GM19438 (cell line): Measurements from ENCODE around the gene CFAP157.

Experiments
- ATAC-seq: cut with Tn5 transposase; IDR thresholded peaks from one replicate; pipeline ENCODE4 v1.9.1; 2021; ENCODE audit warnings: low read depth; ENCODE audit not compliant: unreplicated experiment

Gene CFAP157

DNA sequence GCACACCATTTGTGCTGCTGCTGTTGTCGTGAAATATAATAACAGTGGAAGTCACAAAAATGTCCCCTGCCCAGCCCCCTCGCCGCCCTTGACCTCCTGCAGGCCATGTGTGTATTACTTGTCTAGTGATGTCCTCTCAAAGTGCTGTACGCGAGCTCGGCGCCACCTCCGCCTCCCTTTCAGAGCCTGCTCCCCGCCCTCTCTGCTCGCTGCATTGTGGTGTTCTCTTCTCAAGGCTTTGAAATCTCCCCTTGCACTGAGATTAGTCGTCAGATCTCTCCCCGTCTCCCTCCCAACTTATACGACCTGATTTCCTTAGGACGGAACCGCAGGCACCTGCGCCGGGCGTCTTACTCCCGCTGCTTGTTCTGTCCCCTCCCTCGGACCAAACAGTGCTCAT lies 14.7 kb upstream of the CFAP157 start:
- no peak for ATAC-seq

DNA sequence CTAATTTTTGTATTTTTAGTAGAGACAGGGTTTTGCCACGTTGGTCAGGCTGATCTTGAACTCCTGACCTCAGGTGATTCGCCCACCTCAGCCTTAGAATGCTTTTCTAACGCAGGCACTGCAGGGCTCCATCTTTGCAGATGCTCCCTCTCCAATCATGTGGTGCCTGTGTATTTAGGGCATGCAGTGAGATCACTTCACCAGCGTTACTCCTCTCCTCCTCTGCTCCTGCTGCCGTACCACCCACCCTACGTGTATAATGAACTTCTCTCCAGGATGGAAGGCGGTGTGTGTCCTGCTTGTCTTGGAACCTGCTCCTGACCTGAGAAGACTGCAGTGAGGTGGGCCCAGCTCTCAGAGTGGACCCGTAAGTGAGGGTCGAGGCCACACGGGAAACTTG lies 13.6 kb upstream of the CFAP157 start:
- ATAC-seq: no peak

DNA sequence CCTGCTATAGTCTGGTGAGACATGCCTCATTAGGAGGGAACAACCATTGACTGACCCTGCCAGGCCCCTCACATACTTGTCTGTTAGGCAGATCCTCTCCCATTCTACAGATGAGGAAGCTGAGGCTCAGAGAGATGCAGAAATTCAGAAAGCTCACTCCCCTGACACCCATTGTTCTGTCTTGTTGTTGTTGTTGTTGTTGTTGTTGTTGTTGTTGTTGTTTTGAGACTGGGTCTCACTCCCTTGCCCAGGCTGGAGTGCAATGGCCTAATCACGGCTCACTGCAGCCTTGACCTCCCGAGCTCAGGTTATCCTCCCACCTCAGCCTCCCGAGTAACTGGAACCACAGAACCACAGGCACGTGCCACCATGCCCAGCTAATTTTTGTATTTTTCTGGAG lies 13.1 kb upstream of the CFAP157 start:
- no peak for ATAC-seq

DNA sequence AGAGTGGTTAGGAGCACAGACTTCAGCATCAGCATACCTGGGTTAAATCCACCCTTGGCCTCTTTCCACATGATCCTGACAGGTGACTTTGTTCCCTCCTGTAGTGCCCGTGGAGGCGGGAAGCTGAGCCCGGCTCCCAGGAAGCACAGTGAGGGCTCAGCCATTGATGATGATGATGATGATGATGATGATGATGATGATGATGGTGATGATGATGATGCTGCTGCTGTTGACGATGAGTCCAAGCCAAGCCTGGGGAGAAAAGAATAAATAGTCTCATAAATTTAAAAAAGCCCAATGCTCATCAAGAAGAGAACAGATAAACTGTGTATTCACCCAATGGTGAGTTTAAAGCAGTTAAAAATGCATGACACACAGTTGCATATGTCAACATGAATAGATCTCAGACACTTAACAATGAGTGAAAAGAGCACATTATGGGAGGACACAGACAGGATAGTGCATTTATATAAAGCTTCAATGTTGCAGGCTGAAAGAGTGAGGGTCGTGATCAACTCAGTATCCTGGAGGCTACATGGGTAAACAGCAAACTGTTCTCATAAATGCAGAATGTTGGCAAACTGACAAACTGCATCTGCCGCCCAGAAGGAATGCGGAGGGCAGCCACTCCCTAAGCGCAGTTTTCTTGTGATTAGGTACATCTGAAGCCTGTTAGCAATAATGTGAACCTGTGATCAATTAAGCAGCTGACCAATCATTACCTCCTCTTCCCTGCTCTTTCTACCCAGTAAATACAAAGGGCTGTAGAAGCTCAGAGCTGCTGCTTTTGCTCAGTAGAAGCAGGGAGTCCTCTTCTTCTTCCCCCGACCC lies 11.7 kb upstream of the CFAP157 start:
- no peak for ATAC-seq

DNA sequence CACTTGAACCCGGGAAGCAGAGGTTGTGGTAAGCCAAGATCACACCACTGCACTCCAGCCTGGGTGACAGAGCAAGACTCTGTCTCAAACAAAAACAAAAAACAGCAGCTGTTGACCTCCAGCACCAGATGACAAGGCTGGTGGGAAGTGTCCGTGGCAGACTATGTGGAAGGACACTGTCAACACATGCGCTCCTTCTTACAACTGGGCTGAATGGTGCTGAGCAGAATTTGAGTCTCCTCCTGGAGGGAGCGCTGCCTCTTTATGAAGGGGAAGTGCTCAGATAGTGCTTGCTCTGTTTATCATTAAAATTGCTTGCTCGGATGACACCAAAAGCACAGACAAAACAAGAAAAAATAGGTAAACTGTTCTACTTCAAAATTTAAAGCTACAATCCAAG lies 9.2 kb upstream of the CFAP157 start:
- no peak for ATAC-seq

DNA sequence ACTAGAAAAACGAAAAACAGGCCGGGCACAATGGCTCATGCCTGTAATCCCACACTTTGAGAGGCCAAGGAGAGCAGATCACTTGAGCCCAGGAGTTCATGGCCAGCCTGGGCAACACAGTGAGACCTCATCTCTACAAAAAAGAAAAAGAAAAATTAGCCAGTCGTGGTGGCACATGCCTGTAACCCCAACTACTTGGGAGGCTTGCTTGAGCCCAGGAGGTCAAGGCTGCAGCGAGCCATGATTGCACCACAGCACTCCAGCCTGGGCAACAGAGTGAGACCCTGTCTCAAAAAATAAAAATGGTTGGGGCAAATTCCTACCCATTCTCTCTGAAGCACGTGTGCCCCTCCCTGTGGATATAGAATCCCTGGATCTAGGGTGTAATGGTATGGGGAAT lies 8.4 kb upstream of the CFAP157 start:
- ATAC-seq: no peak

DNA sequence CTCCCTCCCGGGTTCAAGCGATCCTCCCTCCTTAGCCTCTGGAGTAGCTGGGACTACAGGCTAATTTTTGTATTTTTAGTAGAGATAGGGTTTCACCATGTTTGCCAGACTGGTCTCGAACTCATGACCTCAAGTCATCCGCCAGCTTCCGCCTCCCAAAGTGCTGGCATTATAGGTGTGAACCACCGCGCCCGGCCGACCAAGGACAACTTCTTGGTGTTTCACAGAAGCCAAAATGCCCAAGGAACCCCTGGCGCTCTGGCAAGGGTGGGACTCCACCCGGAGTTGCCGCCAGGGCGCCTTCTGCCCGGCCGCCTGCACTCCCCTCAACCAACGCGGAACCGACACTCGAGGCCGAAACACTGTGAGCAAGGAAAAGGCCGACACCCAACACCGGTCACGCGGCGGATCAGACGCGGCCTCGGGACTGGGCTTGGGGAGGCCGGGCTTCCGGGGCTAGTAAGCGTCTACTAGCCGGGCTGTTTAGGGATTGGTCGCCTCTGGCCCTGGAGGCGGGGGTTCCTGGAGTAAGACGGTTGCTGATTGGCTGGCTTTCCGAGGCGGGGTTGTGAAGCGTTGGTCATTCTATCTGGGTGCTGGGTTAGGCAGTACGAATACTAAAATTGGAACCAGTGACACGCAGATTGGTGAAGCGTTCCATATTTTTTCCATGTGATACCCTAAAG lies 7.7 kb upstream of the CFAP157 start:
- peak; percentile 94 for ATAC-seq

DNA sequence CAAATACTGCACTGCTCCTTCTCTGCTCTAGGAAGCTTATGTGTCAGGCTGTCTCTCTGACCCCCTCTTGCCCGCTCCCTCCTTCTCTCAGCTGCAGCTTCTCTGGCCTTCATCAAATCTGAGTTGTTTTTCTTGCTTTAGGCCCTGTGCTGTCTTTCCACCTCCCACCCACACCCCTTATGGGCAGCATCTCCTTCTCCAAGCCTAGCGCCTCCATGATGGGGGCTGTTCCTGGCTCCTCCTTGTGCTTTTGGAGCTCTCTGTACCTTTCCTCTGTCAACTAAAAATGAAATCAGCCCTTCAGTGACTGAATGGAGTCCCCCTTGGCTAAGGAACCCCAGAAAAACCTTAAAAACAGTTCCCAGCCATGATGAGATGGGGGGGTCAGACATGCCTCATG lies 6.6 kb upstream of the CFAP157 start:
- no peak for ATAC-seq

DNA sequence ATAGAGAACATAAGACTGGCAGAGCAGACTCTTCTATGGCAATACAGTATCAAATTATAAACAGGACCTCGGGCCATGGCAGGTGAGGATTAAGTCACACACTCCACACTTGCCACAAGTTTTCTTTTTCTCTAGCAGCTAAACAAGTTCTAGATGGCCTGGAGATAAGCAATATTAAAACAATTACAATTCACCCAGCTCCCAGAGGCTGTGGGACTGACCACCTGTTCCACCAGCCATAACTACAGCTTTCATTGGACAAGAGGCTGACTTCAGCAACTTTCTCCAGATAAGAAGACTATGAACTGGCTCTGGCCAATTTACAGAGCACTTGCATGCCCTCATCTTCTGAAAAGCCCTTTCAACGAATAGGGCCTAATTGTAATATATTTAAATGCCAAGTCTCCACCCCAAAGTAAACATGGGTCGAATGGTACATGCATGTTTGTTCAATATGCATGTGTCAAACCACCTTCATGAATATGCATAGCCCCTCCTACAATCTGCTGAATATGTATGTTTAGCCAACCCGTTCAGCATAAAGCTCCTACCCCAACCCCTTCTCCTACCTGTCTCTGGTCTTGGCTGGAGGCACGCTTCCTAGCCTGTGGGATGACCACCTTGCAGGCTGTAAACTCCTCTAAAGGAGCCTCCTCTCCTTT lies 6.1 kb upstream of the CFAP157 start:
- no peak for ATAC-seq

DNA sequence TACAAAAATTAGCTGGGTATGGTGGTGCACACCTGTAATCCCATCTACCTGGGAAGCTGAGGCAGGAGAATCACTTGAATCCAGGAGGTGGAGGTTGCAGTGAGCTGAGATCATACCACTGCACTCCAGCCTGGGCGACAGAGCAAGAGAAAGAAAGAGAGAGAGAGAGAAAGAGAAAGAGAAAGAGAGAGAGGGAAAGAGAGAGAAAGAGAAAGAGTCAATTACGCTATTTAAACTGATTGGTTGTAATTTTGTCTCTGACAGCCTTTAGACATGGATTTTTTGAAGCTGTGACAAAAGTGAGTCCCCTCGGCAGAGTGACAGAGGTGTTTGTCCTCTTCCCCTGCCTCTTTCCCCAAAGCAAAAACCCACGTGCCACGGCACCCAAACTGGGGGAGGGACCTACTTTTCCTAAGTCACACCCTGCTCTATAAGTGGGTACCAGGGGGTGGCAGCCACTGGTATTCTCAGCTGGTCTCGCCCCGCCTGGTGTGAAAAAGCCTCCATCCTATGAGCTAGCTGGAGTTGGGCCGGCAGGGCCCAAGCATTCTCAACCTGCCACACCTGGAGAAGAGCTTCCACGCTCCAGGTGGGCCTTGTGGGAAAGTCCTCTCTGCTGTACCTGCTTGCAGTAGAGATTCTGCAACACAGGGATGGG lies 3.4 kb upstream of the CFAP157 start:
- ATAC-seq: no peak

DNA sequence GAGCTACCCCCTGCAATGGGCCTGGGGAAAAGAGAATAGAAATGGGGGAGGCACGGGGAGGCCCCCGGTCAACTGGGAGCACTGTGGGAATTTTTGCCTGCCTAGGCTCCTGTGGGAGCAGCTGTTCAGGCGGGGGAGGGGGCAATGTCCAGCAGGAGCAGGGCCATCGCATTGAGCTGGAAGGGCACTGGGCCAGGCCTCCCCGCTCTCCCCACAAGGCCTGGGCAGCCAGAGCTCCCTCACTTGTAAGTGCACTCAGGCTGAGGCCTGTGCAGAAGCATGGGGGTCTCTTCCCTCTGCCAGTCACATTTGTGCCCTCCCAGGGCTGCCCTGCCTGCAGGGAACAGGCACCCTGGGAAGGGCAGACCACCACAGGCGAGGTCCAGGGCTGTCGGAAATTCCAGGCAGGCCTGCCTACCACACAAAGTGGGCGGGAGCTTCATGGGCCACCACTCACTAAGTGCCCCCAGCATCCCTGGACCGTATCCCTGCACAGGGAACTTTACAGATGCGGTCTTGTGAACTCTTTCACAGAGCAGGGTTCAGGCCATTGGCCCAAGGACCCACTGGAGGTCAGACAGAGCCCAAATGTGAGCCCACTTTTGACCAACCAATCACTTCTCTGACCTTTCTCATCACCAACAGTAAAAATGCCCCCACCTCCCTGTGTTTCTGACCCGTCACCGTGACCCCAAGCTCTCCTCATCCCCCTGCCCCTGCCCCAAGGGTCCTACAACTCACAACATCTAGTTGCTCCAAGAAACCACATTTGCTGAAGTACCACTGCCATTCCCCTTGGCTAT lies 1.0 kb upstream of the CFAP157 start:
- ATAC-seq: no peak

DNA sequence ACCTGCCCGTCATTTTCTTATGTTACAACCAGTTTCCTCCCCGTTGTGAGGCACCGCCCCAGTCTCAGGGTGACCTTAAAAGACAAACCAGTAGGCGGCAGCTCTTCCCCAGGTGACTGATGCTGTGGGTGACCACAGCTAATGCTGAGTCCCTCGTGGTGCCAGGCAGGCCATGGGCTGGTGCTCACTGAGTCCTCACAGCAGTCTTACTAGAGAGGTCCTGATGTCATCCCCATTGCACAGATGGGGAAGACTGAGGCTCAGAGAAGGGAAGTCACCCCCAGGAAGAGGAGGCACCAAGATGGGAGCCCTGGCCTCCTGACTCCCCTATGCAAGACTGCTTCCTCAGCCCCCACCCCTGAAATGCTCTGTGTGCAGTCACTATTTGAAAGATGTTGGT lies 978 bp downstream of the CFAP157 start:
- ATAC-seq: no peak

DNA sequence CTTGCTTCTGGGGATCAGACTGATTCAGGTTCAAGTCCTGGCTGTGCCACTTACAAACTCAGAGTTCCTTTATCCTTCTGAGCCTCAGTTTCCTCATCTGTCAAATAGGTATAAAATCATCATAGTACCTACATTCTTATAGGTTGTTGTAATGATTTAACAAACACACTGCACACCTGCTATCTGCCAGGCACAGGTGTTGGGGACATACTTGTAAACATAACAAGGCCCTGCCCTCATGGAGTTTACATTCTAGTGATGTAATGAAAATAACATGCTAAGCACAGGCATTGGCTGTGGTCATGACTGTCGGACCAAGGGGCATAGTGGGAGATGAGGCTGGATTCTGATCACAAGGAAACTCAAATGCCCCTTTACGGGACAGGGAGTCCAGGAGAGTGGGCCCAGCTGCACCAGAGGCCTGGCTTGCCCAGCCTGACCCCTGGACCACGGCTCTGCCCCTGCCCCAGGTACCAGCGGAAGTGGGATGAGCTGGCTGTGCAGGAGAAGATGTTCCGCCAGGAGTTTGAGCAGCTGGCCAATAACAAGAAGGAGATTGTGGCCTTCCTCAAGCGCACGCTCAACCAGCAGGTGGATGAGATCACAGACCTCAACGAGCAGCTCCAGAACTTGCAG lies 2.3 kb downstream of the CFAP157 start:
- no peak for ATAC-seq

DNA sequence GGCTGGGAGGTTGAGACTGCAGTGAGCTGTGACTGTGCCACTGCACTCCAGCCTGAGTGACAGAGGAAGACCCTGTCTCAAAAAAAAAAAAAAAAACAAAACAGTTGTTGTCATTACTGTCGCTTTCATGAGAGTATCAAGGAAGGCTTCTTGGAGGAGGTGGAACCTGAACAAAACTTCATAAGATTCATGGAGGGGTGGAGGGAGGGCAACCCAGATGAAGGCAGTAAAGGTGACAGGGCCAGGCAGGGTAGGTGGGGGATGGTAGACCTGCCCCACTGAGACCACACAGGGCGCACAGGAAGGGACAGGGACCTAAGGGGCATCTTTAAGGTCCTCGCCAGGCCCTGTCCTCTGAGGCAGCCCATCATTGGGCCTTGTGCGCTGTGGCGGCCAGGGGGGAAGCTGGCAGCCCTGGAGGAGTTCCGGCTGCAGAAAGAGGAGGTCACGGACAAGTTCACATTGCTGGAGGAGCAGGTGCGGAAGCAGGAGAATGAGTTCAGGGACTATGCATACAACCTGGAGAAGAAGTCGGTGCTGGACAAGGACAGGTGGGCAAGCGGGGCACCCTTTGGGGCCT lies 3.5 kb downstream of the CFAP157 start:
- ATAC-seq: no peak

DNA sequence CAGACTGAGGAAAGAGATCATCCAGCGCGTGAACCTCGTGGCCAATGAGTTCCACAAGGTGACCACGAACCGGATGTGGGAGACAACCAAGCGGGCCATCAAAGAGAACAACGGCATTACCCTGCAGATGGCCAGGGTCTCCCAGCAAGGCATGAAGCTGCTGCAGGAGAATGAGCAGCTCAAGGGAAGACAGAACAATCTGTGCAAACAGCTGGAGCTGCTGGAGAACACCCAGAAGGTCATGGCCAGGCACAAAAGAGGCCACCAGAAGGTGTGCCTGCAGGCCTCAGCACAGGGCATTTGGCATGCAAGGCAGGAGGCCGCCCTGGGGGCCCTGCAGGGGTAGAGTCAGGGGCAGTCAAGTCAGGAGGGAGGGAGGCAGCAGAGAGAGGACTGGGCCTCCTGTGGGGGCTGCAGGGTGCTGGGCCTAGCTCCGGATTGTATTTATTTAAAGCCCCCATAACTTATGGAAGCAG lies 4.5 kb downstream of the CFAP157 start:
- no peak for ATAC-seq

DNA sequence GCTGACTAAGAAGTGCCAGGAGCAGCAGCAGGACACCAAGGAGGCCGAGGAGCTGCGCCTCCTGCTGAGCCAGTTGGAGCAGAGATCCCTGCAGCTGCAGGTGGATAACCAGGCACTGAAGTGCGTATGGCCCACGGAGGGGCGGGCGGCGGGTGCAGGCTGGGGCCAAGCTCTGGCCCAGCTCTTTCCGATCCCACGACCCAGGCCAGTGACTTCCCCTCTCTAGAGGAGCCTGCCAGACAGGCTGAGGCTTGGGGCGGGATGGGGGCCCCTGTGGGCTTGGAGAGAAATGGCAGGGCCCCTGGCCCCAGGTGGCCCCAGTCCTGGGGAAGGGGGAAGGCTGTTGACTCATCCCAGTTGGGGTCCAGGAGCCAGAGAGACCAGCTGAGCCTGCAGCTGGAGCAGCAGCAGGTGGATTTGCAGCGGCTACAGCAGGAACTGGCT lies 5.1 kb downstream of the CFAP157 start:
- ATAC-seq: no peak

DNA sequence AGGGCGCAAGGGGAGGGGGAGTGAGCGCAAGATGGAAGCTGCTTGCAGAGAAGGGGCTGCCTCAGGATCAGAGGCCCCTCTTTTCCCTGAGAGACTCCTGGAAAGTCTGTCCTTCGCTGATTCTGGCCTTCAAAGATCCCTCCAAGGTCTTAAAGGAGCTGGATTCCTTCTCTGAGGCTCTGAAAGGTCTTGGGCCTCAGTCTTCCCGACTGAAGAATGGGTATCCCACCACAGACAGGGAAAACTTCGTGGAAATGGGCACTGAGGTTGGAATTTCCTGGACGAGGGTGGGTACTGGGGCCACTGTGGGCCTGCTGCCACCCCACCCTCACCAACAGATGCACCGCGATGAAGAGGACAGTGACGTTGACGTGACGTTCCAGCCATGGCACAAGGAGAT lies 5.6 kb downstream of the CFAP157 start:
- no peak for ATAC-seq

DNA sequence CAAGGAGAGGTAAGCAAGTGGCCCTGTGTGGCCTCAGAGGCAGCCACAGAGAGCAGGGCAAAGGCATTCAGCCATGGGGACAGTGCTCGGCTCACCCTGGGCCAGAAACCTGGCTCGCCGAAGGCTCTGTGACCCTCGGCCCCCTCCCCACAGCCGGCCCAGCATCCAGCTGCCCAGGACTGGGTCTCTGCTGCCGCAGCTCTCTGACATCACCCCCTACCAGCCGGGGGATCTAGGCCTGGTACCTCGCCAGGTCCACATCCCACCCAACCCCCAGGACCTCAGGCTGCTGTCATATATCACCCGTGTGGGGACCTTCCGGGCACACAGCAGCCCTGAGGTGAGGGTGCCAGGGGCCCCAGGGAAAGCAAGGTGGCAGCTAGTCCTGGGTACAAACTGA lies 6.1 kb downstream of the CFAP157 start:
- no peak for ATAC-seq

DNA sequence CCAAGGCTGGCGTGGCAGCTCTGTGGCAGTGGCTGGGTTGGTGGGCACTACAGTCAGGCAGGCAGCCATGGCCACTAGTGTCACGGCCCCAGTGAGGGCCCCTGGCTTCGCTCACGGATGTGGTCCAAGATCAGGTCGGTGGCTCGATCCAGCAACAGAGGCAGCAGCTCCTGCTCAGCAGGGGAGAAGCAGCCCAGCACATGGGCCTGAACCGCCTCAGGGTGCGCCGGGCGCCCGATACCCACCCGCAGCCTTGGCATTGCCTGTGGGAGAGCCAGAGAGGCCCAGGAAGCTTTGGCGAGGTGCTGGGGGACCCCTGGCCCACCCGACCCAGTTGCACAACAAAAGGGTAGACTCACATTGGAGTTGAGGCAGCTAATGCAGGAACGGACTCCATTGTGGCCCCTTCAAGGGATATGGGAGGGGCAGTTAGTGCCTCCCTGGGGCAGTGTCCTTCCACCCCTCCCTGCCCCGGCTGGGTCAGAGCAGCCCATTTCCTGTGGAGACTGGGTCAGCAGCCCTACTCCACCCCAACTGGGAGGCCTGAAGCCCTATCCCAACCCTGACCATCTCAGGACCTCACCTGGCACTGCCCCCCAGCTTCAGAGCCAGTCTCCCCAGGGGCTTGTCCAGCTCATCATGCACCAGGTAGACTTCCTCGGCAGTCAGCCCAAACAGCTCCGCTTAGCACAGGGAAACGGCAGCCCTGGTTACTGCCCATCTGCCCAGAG lies 7.4 kb downstream of the CFAP157 start:
- no peak for ATAC-seq
